ENCODE measurements around the gene CHSY3.
A peak's percentile ranks its signal among the peaks of the same experiment; 100 is the strongest.

The CHSY3 gene

DNA sequence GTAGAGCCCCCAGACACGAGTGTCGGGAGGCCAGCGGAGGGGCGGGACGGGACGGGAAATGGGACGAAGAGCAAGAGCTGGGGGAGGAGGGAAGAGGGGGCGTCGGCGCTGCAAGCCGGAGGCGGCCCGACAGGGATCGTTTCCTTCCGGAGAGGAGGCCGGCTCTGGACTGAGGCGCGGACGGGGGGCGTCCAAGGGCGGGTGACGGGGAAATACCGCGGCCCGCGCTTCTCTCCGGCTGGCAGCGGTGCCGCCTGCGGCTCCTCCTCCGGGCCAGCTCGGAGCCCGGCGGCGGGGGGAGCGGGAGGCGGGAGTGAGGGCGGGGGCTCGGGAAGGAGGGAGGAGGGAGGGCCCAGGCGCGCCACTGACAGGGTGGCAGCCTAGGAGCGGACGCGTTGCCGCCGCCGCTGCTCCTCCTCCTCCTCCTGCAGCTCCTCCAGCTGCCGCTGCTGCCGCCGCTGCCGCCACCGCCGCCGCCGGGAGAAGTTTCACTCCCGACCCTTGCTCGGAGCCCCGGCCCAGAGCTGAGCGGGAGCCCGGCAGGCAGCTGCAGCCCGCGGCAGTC is at the start of gene CHSY3:
CHSY3 (plus strand) TSS at position 364 of the 565 bp plus-strand sequence.
- peak; percentile 24 for DNase-seq

GRCh38 chr5:129856325-129856724 is 47.9 kb upstream of the CHSY3 start:
- no peak for DNase-seq

GRCh38 chr5:129857116-129857515 is 47.1 kb upstream of the CHSY3 start:
- no peak for DNase-seq

DNA sequence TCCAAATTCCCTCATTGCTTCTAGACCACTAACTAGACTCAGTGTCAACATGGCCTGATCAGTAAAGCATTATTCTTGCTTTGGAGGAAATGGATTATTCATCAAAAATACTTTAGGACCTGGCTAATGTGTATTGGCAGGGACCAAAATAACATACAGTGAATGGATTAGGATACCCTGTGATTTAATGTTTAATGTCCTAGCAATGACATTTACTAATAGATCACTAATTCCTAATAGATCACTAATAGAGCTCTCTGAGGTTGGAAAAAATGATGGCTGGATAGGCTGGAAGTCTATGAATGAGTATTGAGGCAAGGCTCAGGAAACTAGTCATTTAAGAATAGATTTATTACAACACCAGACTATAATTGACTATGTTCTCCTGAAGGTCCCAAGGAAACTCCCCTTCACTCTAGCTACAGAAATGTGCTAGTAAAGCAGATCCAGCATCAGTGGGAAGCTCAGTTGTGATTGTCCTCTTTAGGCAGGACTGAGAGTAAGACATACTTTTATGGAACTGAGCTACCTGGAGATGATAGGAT is 46.1 kb upstream of the CHSY3 start:
- DNase-seq: no peak

DNA sequence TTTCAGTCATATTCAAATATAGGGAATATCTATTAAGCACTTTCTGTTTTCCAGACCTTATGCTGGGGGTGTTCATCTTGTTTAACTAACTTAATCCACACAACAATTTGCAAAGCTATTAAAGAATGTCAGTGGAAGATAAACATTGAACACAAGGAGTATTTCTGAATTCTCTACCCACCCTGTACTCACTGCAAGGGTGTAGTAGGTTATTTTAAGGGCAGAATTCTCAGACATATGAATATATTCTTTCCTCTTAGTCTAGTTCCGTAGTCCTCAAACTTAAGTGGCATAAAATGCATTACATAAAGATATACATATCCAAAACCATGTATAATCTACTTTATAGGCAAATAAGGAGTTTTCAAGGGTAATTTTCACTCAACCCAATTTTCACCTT is 19.9 kb upstream of the CHSY3 start:
- DNase-seq: no peak

- no peak for DNase-seq
These were observed 4.8 kb upstream of the CHSY3 start for GRCh38 chr5:129899454-129899853.

GRCh38 chr5:129902816-129903215 is 1.4 kb upstream of the CHSY3 start:
- DNase-seq: no peak

DNA sequence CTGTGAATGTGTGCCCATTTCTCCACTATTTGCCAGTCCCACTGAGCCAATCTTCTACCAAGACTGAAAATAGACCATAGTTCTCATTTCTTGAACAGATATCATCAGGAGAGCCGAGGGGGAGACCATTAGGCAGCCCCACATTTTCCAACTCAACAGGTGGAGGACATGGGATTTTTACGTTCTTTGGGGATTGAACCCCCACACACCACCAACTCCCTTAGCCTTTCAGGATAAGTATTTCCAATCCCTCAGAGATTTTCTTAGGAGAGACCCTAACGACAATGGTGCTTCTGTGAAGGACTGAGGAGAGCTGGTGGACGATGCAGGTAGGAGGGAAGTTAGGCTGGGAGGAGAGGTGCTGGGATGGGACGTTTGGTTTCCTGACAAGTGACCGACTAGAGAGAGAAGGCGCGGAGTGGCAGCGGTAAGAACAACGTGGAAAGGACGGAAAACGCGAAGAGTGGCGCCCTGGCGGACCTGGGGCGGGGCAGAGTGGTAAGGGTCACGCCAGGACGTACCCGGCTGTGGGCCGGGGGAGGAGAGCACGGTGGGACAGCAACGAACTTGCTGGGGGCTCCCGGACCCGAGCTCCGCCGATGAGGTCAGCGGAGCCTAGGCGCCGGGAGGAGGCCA is 681 bp upstream of the CHSY3 start:
- DNase-seq: no peak

DNA sequence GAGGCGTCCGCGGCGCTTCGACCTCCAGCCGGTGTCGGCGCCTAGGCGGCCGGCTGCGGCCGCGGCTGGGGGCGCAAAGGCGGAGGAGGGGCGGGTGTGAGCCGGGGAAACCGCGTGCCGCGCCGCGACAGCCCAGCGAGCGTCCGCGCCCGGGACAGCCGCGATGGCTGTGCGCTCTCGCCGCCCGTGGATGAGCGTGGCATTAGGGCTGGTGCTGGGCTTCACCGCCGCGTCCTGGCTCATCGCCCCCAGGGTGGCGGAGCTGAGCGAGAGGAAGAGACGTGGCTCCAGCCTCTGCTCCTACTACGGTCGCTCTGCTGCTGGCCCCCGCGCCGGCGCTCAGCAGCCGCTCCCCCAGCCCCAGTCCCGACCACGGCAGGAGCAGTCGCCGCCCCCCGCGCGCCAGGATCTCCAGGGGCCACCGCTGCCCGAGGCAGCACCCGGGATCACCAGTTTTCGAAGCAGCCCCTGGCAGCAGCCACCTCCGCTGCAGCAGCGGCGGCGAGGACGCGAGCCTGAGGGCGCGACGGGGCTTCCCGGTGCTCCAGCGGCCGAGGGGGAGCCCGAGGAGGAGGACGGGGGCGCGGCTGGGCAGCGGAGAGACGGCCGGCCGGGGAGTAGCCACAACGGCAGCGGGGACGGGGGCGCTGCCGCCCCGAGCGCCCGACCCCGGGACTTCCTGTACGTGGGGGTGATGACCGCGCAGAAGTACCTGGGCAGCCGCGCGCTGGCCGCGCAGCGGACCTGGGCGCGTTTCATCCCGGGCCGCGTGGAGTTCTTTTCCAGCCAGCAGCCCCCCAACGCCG is 605 bp downstream of the CHSY3 start:
- no peak for DNase-seq

- no peak for DNase-seq
These were observed 1.4 kb downstream of the CHSY3 start for GRCh38 chr5:129905473-129906176.

DNA sequence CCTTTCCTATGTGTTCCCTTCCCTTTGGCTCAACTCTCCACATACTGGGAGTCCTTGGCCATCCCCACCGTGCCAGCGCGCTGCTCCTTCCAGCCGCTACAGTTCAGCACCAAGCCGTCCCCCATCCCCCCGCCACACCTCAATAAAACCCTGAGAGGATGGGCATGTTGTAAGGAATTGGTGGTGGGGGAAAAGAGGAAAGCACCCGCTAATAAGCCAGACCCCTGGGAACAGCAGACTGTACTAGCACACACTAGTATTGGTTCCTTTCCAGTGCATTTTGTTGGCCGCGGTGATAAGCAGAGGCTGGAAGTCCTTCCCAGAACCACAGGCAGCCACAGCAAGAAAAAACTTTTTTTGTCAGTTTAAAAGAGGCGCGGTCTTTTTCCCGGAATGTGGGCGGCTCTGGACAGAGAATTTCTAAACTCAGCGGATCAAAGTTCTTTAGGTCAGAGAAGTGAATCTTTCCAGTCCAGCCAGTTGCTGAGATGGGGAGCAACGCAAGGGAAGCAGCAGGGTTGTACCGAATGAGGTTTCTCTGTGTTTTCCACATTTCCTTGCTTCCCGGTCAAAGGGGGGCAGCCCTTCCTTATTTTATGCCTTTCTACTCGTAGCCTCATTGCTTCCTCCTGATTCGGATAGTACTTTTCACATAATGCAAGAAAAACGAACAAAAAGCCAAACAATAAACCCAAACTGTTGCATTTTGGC is 2.1 kb downstream of the CHSY3 start:
- DNase-seq: no peak

DNA sequence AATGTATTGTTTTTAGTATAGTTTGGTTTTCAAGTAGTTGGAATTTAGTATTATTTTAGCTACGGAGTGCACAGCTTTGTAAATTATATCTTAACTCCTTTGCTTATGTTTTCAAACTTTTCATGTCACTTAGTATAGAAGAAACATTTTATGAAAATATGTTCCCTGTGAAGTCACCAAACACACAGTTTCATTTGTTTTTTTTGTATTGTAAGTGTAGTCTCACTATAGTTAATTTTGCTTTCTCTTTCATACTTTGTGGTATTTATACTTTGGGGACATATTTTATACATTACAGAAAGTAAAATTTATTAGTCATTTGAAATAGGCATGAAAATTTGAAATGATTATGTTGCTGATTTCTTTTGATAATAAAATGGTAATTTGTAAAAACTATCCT is 5.0 kb downstream of the CHSY3 start:
- DNase-seq: no peak

DNA sequence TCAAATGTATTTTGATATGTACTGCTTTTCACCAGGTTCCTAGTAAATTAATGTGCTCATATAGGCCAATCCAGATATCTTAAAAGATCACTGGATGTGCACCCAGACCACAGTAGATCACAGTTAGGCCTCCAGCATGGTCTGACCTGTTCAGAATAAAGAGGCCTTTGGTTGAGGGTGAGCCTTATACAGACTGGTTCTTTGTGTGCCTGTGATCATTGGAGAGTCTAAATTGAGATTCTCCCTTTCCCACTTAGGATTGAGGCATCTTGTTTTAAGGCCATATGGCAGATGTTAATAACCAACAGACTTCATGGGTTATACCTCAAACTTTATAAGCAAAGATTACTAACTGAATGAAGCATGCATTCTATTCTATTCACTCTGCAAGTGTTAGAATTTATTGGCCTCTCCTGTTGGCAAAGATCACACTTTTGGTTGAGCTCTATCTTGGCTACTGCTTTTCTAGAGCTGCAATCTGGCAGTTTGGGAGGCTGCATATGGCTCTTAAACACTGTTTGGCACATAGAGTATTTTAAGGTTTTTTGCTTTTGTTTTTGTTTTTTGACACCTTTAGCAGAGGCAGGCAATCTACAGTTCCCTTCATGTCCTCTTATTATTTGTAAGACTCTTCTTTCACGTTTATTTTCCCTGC is 8.5 kb downstream of the CHSY3 start:
- no peak for DNase-seq

- no peak for DNase-seq
These were observed 11.2 kb downstream of the CHSY3 start for GRCh38 chr5:129915415-129915814.

DNA sequence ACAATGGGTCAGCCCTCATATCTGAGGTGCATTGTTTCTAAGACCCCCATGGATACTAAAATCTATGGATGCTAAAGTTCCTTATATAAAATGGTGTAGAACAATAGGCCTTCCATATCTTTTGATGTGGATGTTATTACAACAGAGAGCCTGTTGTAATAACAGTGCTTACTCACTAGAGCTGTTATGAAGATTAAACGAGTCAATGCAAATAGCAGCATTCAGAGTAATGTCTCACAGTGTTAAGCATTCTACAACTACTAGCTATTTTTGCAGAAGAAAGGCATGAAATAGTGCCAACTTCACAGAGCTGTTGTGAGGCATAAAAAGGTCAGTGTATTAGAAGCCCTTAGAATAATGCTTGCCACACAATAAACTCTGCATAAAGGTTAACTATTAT is 13.0 kb downstream of the CHSY3 start:
- no peak for DNase-seq

DNA sequence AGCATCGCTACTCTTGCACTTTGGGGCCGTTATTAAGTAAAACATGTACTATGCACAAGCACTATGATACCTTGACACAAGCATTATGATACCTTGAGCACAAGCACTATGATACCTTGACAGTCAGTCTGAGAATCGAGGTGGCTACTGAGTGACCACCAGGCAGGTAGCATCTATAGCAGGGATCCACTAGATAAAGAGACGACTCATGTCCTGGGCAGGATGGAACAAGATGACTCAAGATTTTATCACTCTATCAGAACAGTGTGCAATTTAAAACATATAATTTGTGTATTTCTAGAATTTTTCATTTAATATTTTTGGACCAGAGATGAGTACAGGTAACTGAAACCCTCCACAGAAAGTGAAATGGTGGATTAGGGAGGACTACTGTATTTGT is 16.9 kb downstream of the CHSY3 start:
- no peak for DNase-seq

DNA sequence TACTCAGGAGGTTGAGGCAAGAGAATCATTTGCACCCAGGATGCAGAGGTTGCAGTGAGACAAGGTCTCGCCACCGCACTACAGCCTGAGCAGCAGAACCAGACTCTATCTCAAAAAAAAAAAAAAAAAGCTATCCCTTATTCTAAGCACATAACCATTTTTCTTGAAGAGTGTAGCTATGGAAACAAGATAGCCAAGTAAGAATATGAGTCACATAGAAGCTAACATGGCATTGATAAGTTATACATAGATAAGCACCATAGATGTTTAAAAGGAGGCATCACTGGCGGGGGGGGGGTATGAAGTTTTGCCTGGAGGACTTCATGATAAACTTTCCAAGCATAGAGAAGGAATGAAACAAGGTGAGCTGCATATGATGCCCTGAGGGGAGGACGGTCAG is 26.0 kb downstream of the CHSY3 start:
- DNase-seq: no peak

- no peak for DNase-seq
These were observed 31.4 kb downstream of the CHSY3 start for GRCh38 chr5:129935626-129936025.

DNA sequence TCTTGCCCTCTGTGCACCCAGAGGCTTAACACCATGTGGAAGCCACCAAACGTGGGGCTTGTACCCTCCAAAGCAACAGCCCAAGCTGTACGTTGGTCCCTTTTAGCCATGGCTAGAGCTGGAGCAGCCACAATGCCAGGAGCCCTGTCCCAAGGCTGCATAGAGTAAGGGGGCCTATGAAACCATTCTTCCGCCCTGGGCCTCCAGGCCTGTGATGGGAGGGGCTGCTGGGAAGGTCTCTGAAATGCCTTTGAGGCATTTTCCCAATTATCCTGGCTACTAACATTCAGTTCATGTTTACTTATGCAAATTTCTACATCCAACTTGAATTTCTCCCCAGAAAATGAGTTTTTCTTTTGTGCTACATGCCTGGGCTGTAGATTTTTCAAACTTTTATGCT is 33.8 kb downstream of the CHSY3 start:
- DNase-seq: no peak

- DNase-seq: no peak
These were observed 39.7 kb downstream of the CHSY3 start for GRCh38 chr5:129943936-129944335.

- no peak for DNase-seq
These were observed 40.8 kb downstream of the CHSY3 start for GRCh38 chr5:129945028-129945427.

GRCh38 chr5:129945774-129946270 is 41.6 kb downstream of the CHSY3 start:
- no peak for DNase-seq
